GM19238 (cell line): ENCODE results near the gene TRABD2B.

ENCODE experiments used
- DNase-seq: peaks from one replicate; pipeline ENCODE4 v3.0.0; 2011; ENCODE audit warnings: low spot score; ENCODE audit not compliant: insufficient read length

Gene TRABD2B

GRCh38 chr1:47881505-47882442 is 115.4 kb downstream of the TRABD2B start:
- DNase-seq = no peak

GRCh38 chr1:47876587-47876963 is 120.6 kb downstream of the TRABD2B start:
- no peak for DNase-seq

DNA sequence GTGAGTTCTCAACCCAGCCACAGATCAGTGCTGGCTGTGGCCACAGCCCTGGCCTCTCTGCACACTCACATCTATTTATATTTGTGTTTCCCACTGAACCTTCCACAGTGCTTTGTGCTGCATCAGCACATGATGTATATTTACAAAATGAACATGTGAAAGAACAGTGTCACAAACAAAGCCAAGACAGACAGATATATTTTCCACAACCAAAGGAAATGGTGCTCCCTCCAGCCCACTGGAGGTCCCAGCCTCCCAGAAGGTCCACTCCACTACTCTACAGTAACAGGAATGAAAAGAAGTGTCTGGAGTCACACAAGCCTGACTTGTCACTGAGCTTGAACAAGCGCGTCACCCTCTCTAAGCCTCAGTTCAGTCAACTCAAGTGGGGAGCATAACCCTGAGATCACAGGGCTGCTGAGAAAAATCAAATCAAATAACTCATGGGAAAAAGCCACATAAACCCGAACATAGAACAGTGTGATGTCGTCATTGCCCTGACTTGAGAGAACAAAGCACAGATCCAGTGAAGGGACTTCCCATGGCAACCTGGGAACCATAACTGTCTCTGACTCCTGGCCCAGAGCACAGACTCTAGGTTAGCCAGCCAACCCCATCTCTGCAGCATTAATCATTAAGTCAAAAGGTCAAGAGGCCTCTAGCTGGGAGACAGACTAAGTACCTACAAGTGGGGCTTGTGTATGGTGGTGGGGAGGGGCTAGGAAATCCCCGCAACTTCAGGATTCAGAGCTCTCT is 121.2 kb downstream of the TRABD2B start:
- no peak for DNase-seq

GRCh38 chr1:47875036-47875435 is 122.1 kb downstream of the TRABD2B start:
- no peak for DNase-seq

DNA sequence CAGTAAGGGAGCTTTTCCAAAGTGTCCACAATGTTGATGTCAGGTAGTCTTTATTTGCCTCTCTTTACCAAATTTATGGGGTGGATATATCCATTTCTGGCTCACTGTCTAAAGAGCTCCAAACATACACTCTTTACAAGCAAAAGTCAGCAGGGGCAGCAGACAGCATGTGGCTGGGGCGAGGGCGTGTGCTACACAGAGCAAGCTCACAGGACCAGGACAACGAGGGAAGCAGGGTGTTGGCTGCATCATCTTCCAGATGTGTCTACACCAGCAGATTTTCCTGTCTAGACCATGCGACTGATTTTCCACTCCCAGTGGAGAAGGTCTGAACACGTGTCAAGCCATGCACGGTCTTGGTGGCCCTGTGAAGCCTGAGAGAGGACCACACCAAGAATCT is 123.8 kb downstream of the TRABD2B start:
- no peak for DNase-seq

DNA sequence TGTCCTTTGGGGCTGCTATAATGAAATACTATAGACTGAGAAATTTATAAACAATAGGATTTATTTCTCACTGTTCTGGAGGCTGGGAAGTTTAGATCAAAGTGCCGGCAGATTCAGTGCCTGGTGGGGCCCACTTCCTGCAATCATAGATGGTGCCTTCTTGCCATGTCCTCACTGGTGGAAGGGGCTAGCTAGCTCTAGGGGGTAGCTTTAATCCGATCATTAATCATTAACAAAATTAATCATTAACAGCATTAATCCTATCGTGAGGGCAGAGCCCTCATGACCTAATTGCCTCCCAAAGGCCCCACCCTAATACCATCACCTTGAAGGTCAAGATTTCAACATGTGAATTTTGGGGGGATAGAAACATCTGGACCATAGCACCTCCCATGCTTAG is 124.3 kb downstream of the TRABD2B start:
- no peak for DNase-seq

GRCh38 chr1:47871799-47872353 is 125.3 kb downstream of the TRABD2B start:
- no peak for DNase-seq

- no peak for DNase-seq
Observed at GRCh38 chr1:47870946-47871676, 126.1 kb downstream of the TRABD2B start.

DNA sequence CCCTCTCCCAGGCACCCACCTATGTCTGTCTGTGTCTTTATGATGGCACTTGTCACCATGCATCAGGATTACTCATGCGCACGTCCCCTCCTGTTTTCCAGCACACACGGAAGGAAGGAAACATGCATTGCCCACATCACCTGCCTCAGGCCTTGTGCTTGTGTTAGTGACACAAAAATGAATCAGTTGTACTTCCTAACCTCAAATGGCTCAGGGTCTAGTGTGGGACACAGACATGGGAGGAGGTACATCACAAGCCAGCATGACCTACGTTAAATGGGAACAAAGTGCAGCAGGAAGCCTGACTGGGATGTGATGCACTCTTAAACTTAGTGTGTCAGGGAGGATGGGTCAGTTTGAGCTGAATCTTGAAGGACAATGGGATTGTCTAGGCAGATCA is 126.7 kb downstream of the TRABD2B start:
- no peak for DNase-seq

- no peak for DNase-seq
Observed at GRCh38 chr1:47868348-47868676, 128.9 kb downstream of the TRABD2B start.

- no peak for DNase-seq
Observed at GRCh38 chr1:47867438-47868347, 129.5 kb downstream of the TRABD2B start.

- no peak for DNase-seq
Observed at GRCh38 chr1:47866601-47867437, 130.4 kb downstream of the TRABD2B start.

DNA sequence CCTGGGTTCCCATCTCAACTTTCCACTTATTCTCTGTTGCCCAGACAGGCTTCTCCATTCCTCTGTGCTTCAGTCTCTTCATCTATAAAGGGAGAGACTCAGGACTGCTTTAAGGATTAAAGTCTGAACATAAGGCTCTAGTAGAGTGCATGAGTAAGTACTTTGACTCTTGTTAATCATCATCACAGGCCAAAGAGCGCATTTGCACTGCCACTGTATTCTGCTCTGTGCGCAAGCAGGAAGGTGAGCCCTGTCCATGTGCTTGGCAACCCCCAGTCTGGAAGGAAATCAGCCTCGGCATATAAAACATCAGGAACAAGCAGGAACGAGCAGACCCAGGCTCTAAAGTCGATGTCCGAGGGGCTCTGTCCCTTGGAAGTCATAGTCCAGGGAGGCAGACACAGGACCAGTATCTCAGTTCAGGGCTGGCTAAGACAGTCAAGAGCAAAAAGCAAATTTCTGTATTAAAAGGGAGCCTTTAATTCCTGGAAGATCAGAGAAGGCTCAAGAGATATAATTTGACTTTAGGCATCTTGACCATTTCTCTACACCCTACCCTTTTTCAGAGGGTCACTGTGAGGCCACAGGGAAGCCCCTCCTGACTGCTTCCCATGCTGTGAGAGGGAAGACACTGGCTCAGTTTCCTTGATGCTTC is 131.2 kb downstream of the TRABD2B start:
- DNase-seq = no peak

- DNase-seq = no peak
Observed at GRCh38 chr1:47859092-47859743, 138.0 kb downstream of the TRABD2B start.

DNA sequence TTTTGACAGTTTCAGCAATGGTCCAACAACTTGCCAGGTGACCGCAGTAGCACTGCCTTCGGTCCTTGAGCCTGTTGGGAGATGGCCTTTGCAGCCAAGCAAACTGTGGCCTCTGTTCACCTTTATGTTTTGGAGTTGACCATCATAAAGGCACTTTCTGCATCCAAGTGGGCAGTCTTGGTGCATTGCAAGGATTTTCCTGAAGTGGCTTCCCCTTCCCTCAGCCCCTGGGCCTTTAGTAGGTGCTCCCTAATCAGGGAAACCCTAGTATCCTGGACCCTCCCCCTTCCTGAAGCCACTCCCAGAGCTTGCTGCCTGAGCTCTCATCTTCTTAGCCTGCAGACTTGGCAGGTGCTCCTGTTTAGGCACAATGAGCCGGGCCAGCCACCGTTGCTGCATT is 140.2 kb downstream of the TRABD2B start:
- DNase-seq = no peak

DNA sequence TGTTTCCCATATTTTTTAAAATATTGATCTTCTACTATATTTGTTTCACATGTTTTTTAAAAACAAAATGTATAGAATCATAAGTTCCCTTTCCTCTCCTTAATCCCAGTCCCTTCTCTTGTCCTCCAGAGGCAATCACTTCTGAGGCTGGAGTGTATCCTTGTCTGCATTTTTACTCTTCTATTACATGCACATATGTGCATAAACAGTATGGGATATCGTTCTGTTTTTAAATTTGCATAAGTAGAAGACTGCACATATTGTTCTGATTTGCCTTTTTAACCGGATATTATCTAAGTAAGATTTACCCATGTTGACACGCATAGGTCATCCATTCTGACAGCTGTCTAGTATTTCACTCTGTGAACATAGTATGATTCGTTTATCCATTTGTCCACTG is 142.0 kb downstream of the TRABD2B start:
- no peak for DNase-seq

DNA sequence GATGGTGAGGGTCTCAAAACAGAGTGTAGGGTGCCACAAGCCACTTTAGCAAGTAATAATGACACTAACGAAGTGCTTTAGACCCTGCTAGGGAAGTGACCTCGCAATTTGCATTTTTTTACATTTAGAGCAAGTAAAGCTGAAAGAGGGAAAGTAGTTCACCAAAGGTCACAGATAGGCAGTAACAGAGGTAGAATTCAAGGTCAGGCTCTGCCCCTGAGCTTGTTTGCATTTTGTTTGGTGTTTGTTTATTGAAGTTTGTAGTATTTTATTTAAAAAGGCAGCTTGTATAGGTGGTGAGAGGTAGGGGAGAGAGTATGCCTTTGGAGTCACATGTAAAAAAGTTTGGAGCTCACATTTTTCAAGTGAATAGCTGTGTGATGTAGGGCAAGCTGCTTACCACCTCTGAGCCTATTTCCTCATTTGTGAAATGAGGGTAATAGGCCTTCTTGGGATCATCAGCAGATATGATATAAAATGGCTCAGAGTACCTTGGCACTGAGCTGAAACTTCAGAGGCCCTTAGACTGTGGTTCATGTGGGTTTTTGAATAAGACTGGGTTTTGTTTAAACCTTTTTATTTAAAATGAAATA is 142.5 kb downstream of the TRABD2B start:
- no peak for DNase-seq

DNA sequence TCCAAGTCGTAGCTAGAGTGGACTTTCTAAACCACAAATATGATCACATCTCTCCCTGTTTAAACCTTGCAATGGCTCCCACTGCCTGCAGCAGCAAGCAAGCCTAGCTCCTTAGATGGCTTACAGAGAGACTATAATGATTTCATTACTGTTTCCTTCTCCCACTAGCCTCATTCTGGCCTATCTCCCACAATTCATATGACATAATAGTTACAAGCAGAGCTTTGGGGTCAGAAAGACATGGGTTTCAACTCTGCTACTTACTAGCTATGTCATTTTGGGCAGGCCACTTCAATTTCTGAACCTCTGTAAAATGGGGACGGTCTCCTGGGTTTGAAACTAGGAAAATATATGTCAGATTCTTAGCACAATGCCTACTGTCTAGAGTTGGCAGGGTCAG is 143.3 kb downstream of the TRABD2B start:
- no peak for DNase-seq
